ENCODE data around the gene ADGRD2. TPM values are rescaled to one million over a fixed set of nuclear protein-coding genes. Genes with fewer than 3 reads are reported as not detected.

Gene ADGRD2
- total and polyA plus RNA-seq, 2 donors from 2014 or later: not detected

GRCh38 chr9:124414612-124415011 is 35.6 kb upstream of the ADGRD2 start:
- DNase-seq (no peak), FAIRE-seq (no peak)
- no peaks in the 10 kb centered on the region for H3K9me3 ChIP-seq (ENCODE audit: control insufficient read depth in 2 of 3, insufficient read depth in 1 of 3, low read length in 3 of 3)
- H3K36me3 ChIP-seq (ENCODE audit: control insufficient read depth in 2 of 3, insufficient read depth in 3 of 3, low read length in 3 of 3): peaks cover 6 to 28% (median 14%) of the 10 kb centered on the region in 3 donors
- H3K4me1 ChIP-seq (ENCODE audit: control insufficient read depth in 2 of 3, insufficient read depth in 2 of 3, low read depth in 1 of 3, low read length in 3 of 3): peaks cover 0 to 10% (median 6%) of the 10 kb centered on the region in 3 donors
- H3K9ac ChIP-seq (ENCODE audit: low read length in 3 of 3): peak overlapping the region; percentile 30 to 82 (median 80)
- intact Hi-C loops (cut with DNase I): no loop called here
- peak overlapping the region; percentile 88 to 94 (median 88) for H3K4me3 ChIP-seq (ENCODE audit: low read length in 3 of 3)
- TF ChIP-seq CTCF (IDR thresholded peaks at IDR 0.05; ENCODE audit: borderline replicate concordance, extremely low read depth, insufficient read depth): no peak
- H3K27ac ChIP-seq (ENCODE audit: low read depth in 2 of 2, low read length in 2 of 2): no peak overlapping the region
- H3K27me3 ChIP-seq (ENCODE audit: control insufficient read depth, insufficient read depth, low read length): no peaks in the 10 kb centered on the region

DNA sequence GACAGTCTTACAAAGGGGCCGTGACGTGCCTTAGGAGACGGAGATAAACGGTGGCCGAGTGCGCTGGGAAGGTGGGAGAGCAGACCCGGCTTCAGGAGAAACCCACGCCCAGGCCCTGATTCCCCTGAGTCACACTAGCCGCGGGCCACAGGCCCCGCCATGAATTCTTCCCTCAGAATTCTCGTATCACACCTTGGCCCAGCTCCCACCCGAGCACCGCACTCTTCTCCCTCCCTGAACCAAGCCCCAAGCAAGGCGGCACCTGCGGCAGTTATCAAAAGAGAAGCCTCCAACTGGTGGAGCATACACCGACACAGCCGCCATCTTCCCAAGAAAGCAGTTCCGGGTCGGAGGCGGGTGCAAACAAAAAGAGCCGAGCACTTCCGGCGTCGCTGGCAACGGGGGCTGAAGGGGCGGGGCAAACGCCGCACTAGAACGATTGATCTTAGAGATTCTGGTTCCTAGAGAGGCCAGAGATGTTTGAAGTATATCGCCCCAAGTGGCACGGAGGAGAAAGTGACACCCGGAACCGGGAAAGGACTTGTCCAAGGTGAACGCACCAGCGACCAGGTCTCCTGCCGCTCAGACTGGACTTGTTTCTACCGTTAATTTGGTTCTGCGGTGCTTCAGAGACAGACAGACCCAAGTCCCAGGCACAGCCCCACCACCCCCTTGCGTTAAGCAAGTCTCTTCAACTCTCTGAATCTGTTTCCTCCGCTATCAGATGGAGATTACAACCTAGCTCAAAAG is 35.0 kb upstream of the ADGRD2 start, which contains the start of gene PSMB7:
Gene PSMB7 (minus strand): TSS at position 341 of the 750 bp plus-strand sequence. CDS start 17 bp downstream, at position 324.
- Histone ChIP-seq H3K4me3 (ENCODE audit: low read length in 3 of 3) (peak within 1 kb of the TSS; percentile 88 to 94 (median 88)), H3K9ac (ENCODE audit: low read length in 3 of 3) (peak within 1 kb of the TSS; percentile 30 to 82 (median 80)), H3K27me3 (ENCODE audit: control insufficient read depth, insufficient read depth, low read length) (no peaks in the 10 kb centered on the region), H3K36me3 (ENCODE audit: control insufficient read depth in 2 of 3, insufficient read depth in 3 of 3, low read length in 3 of 3) (peaks cover 6 to 28% (median 14%) of the 10 kb centered on the region in 3 donors), H3K9me3 (ENCODE audit: control insufficient read depth in 2 of 3, insufficient read depth in 1 of 3, low read length in 3 of 3) (no peaks in the 10 kb centered on the region), H3K4me1 (ENCODE audit: control insufficient read depth in 2 of 3, insufficient read depth in 2 of 3, low read depth in 1 of 3, low read length in 3 of 3) (peaks cover 0 to 10% (median 6%) of the 10 kb centered on the region in 3 donors), H3K27ac (ENCODE audit: low read depth in 2 of 2, low read length in 2 of 2) (no peak within 1 kb of the TSS)
- TF ChIP-seq CTCF (IDR thresholded peaks at IDR 0.05; ENCODE audit: borderline replicate concordance, extremely low read depth, insufficient read depth): peak; percentile 85
- FAIRE-seq (peak; percentile 83), DNase-seq (peak; percentile 97 to 99 (median 98))
- intact Hi-C loops (cut with DNase I): no loop called here

DNA sequence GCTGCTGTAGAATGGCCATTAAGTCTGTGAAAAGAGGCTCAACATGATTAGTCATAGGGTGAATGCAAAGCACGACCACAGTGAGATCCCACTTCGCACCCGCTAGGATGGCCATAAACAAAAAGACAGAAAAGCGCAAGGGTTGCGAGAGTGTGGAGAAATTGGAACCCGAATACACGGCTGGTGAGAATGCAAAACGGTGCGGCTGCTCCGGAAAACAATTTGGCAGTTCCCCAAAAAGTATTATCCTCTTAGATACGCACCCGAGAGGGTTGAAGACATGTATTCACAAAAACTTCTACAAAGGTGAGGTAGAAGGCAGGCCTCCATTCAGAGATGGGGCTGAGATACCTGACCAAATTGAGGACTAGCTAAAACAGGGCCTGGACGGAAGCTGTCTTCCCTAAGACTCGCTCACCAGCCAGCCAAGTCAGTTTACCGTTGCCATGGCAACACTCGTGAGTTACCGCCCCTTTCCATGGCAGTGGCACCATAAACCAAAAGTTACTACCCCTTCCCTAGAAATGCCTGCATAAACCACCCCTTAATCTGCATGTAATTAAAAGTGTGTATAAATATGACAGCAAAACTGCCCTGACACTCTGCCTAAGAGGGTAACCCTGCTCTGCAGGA is 34.3 kb upstream of the ADGRD2 start:
- peaks cover 6 to 28% (median 11%) of the 10 kb centered on the region in 3 donors for H3K36me3 ChIP-seq (ENCODE audit: control insufficient read depth in 2 of 3, insufficient read depth in 3 of 3, low read length in 3 of 3)
- no peak overlapping the region for H3K27ac ChIP-seq (ENCODE audit: low read depth in 2 of 2, low read length in 2 of 2)
- H3K4me1 ChIP-seq (ENCODE audit: control insufficient read depth in 2 of 3, insufficient read depth in 2 of 3, low read depth in 1 of 3, low read length in 3 of 3): peaks cover 0 to 10% (median 6%) of the 10 kb centered on the region in 3 donors
- no peaks in the 10 kb centered on the region for H3K27me3 ChIP-seq (ENCODE audit: control insufficient read depth, insufficient read depth, low read length)
- FAIRE-seq (no peak), DNase-seq (peak in 1 of 5 donors; percentile 41)
- intact Hi-C loops (cut with DNase I): no loop called here
- H3K9me3 ChIP-seq (ENCODE audit: control insufficient read depth in 2 of 3, insufficient read depth in 1 of 3, low read length in 3 of 3): no peaks in the 10 kb centered on the region
- no peak overlapping the region for H3K9ac ChIP-seq (ENCODE audit: low read length in 3 of 3)
- TF ChIP-seq CTCF (IDR thresholded peaks at IDR 0.05; ENCODE audit: borderline replicate concordance, extremely low read depth, insufficient read depth): no peak
- H3K4me3 ChIP-seq (ENCODE audit: low read length in 3 of 3): peak overlapping the region; percentile 88 to 94 (median 88)

Data from kidney (tissue), 14 donors.